Fibroblast of skin of right quadriceps (primary cell): ENCODE results near the gene CARS1.

Source experiments
- DNase-seq: peaks from one replicate; pipeline ENCODE4 v3.0.0-alpha.2; 2013

CARS1 gene

GRCh38 chr11:3057069-3057963, at the start of gene CARS1:
Gene CARS1, minus strand, starts transcription at chr11:3057423. Its CDS starts 56 bp downstream, at chr11:3057367.
- peak; percentile 95 for DNase-seq

GRCh38 chr11:3105791-3106735, 48.8 kb upstream of the CARS1 start:
- DNase-seq, result no peak

- no peak for DNase-seq
Measured at GRCh38 chr11:3104961-3105790, 48.0 kb upstream of the CARS1 start.

GRCh38 chr11:3104051-3104714, 47.0 kb upstream of the CARS1 start:
- no peak for DNase-seq

- DNase-seq, result no peak
Measured at GRCh38 chr11:3103076-3103475, 45.9 kb upstream of the CARS1 start.

- no peak for DNase-seq
Measured at GRCh38 chr11:3102641-3102921, 45.4 kb upstream of the CARS1 start.

GRCh38 chr11:3101921-3102640, 44.9 kb upstream of the CARS1 start:
- no peak for DNase-seq

- DNase-seq, result no peak
Measured at GRCh38 chr11:3099178-3099577, 42.0 kb upstream of the CARS1 start.

GRCh38 chr11:3096909-3097530, 39.8 kb upstream of the CARS1 start:
- DNase-seq, result no peak

GRCh38 chr11:3095712-3096361, 38.6 kb upstream of the CARS1 start:
- DNase-seq, result peak; percentile 83

- DNase-seq, result no peak
Measured at GRCh38 chr11:3094223-3094824, 37.1 kb upstream of the CARS1 start.

- DNase-seq, result no peak
Measured at GRCh38 chr11:3093281-3094191, 36.3 kb upstream of the CARS1 start.

- no peak for DNase-seq
Measured at GRCh38 chr11:3092603-3093141, 35.4 kb upstream of the CARS1 start.

GRCh38 chr11:3091846-3092602, 34.8 kb upstream of the CARS1 start:
- peak; percentile 45 for DNase-seq

GRCh38 chr11:3091081-3091845, 34.0 kb upstream of the CARS1 start:
- no peak for DNase-seq

- no peak for DNase-seq
Measured at GRCh38 chr11:3090096-3090901, 33.1 kb upstream of the CARS1 start.
